ENCODE results near the gene COBLL1.

Gene COBLL1

GRCh38 chr2:164847981-164848741 is 6.5 kb upstream of the COBLL1 start:
- no peak for TF ChIP-seq CTCF (conservative IDR thresholded peaks at IDR 0.05; ENCODE audit: low read depth, low read length)
- no peaks in the 10 kb centered on the region for H3K79me2 ChIP-seq (ENCODE audit: insufficient read depth, low read depth)
- no peaks in the 10 kb centered on the region for H3K27me3 ChIP-seq (ENCODE audit: insufficient read depth, low read depth)
- no peak overlapping the region for H3K9ac ChIP-seq
- no peak overlapping the region for H3K27ac ChIP-seq
- H3K4me3 ChIP-seq (IDR thresholded peaks at IDR 0.05; ENCODE audit: insufficient read depth, low read depth, low read length) = no peak overlapping the region
- no peaks in the 10 kb centered on the region for H4K20me1 ChIP-seq (ENCODE audit: insufficient read depth)
- H3K4me1 ChIP-seq (ENCODE audit: low read depth, poor library complexity, severe bottlenecking) = peaks cover 5% of the 10 kb centered on the region
- H2AFZ ChIP-seq (ENCODE audit: low read depth) = no peak overlapping the region
- H3K4me2 ChIP-seq = no peak overlapping the region
- no peaks in the 10 kb centered on the region for H3K36me3 ChIP-seq (ENCODE audit: insufficient read depth)

DNA sequence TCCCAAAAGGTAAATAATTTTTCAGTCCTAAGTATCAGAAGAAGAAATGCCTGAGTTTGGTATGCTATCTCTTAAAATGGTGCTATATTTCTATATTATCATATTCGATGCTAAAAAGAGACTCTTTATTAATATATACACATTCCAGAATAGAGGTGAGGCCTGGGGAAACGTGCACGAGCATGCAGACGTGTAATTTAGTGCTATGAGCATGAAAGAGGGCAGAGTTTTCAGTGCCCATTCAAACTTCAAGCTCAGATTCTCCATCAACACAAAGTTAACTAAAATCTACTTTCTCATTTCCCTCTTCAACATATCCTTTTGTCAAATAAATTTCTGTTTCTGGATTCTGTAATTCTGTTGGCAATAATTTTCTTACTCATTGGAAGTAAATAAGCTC is 5.7 kb upstream of the COBLL1 start:
- Histone ChIP-seq H3K79me2 (ENCODE audit: insufficient read depth, low read depth) (no peaks in the 10 kb centered on the region), H3K9ac (no peak overlapping the region), H3K4me3 (IDR thresholded peaks at IDR 0.05; ENCODE audit: insufficient read depth, low read depth, low read length) (no peak overlapping the region), H4K20me1 (ENCODE audit: insufficient read depth) (no peaks in the 10 kb centered on the region), H3K36me3 (ENCODE audit: insufficient read depth) (no peaks in the 10 kb centered on the region), H3K4me1 (ENCODE audit: low read depth, poor library complexity, severe bottlenecking) (peaks cover 13% of the 10 kb centered on the region), H3K4me2 (no peak overlapping the region), H2AFZ (ENCODE audit: low read depth) (no peak overlapping the region), H3K27me3 (ENCODE audit: insufficient read depth, low read depth) (no peaks in the 10 kb centered on the region), H3K27ac (no peak overlapping the region)
- TF ChIP-seq CTCF (conservative IDR thresholded peaks at IDR 0.05; ENCODE audit: low read depth, low read length) = no peak

GRCh38 chr2:164846276-164846675 is 4.7 kb upstream of the COBLL1 start:
- TF ChIP-seq CTCF (conservative IDR thresholded peaks at IDR 0.05; ENCODE audit: low read depth, low read length) = no peak

DNA sequence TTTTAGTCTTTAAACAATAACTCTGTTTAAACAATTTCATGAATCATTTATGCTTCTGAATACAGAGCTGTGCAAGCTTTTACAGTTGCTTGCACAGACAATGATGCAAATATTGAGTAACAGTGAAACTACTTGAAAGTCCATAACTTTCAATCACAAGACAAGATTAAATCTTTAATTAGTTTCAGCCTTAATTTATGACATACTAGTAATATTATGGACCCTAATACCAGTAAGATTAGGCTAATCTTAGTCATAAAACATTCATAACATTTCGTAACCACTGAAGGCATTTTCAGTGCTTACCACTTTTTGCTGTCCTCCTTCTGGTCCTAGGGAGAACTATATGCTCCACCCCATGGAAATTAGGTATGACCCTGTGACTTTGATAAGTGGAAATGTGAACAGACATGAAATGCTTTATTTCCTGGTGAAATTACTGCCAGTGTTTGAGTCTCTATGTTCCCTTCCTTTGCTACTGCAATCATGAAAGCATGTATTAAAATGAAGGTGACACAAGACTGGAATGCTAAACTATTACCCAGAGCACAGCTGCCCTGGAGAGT is 1.8 kb upstream of the COBLL1 start:
- H3K36me3 ChIP-seq (ENCODE audit: insufficient read depth) = no peaks in the 10 kb centered on the region
- no peak overlapping the region for H3K4me3 ChIP-seq (IDR thresholded peaks at IDR 0.05; ENCODE audit: insufficient read depth, low read depth, low read length)
- H3K27me3 ChIP-seq (ENCODE audit: insufficient read depth, low read depth) = no peaks in the 10 kb centered on the region
- H3K4me1 ChIP-seq (ENCODE audit: low read depth, poor library complexity, severe bottlenecking) = peaks cover 13% of the 10 kb centered on the region
- H3K9ac ChIP-seq = no peak overlapping the region
- TF ChIP-seq CTCF (conservative IDR thresholded peaks at IDR 0.05; ENCODE audit: low read depth, low read length) = no peak
- no peaks in the 10 kb centered on the region for H3K79me2 ChIP-seq (ENCODE audit: insufficient read depth, low read depth)
- no peak overlapping the region for H3K27ac ChIP-seq
- H2AFZ ChIP-seq (ENCODE audit: low read depth) = no peak overlapping the region
- H4K20me1 ChIP-seq (ENCODE audit: insufficient read depth) = no peaks in the 10 kb centered on the region
- H3K4me2 ChIP-seq = no peak overlapping the region

More at GRCh38 chr2:164846276-164846675, 4.7 kb upstream of the COBLL1 start:
- H3K4me3 ChIP-seq (IDR thresholded peaks at IDR 0.05; ENCODE audit: insufficient read depth, low read depth, low read length) = no peak overlapping the region
- H3K4me2 ChIP-seq = no peak overlapping the region
- H4K20me1 ChIP-seq (ENCODE audit: insufficient read depth) = no peaks in the 10 kb centered on the region
- no peak overlapping the region for H3K9ac ChIP-seq
- H3K79me2 ChIP-seq (ENCODE audit: insufficient read depth, low read depth) = no peaks in the 10 kb centered on the region
- H3K36me3 ChIP-seq (ENCODE audit: insufficient read depth) = no peaks in the 10 kb centered on the region
- no peak overlapping the region for H3K27ac ChIP-seq
- no peaks in the 10 kb centered on the region for H3K27me3 ChIP-seq (ENCODE audit: insufficient read depth, low read depth)
- peaks cover 13% of the 10 kb centered on the region for H3K4me1 ChIP-seq (ENCODE audit: low read depth, poor library complexity, severe bottlenecking)
- no peak overlapping the region for H2AFZ ChIP-seq (ENCODE audit: low read depth)

Measured in KMS-11 (cell line).